HUES48 (cell line): ENCODE results near the gene CDK8.
"Not testable (repeated sequence)": the region's sequence is repeated elsewhere in the genome, so short reads cannot be mapped to it uniquely, and the experiment has no call there.

Experiments used
- H3K27ac ChIP-seq: one replicate; pipeline ENCODE4 v1.7.0; 2013; ENCODE audit warnings: low read depth, low read length, inconsistent platforms
- H3K27me3 ChIP-seq: 2 replicates; pipeline ENCODE4 v1.6.1; 2013; ENCODE audit warnings: mild to moderate bottlenecking, low read length; ENCODE audit not compliant: control insufficient read depth, insufficient read depth
- H3K36me3 ChIP-seq: 2 replicates; pipeline ENCODE4 v1.6.1; 2013; ENCODE audit warnings: low read length; ENCODE audit not compliant: control insufficient read depth, insufficient read depth
- H3K4me1 ChIP-seq: 2 replicates; pipeline ENCODE4 v1.6.1; 2013; ENCODE audit warnings: mild to moderate bottlenecking, low read length; ENCODE audit not compliant: control insufficient read depth, insufficient read depth
- H3K4me3 ChIP-seq: 2 replicates; pipeline ENCODE4 v1.5.1; 2013; ENCODE audit warnings: mild to moderate bottlenecking, low read depth, low read length
- H3K9ac ChIP-seq: 2 replicates; pipeline ENCODE4 v1.6.1; 2013; ENCODE audit warnings: mild to moderate bottlenecking, low read depth, low read length, moderate library complexity
- H3K9me3 ChIP-seq: 2 replicates; pipeline ENCODE4 v1.6.1; 2013; ENCODE audit warnings: low read length; ENCODE audit not compliant: control insufficient read depth, insufficient read depth

CDK8 gene

GRCh38 chr13:26310470-26310869 is 56.5 kb downstream of the CDK8 start:
- Histone ChIP-seq H3K4me1 (no peaks in the 10 kb centered on the region), H3K4me3 (no peak overlapping the region), H3K27ac (no peak overlapping the region), H3K27me3 (no peaks in the 10 kb centered on the region), H3K9ac (no peak overlapping the region), H3K9me3 (no peaks in the 10 kb centered on the region), H3K36me3 (no peaks in the 10 kb centered on the region)

GRCh38 chr13:26312019-26312418 is 58.1 kb downstream of the CDK8 start:
- not testable (repeated sequence) for H3K36me3 ChIP-seq, H3K9me3 ChIP-seq, H3K4me3 ChIP-seq, H3K9ac ChIP-seq, H3K27ac ChIP-seq, H3K4me1 ChIP-seq, H3K27me3 ChIP-seq

GRCh38 chr13:26316095-26316494 is 62.2 kb downstream of the CDK8 start:
- H3K36me3 ChIP-seq, H3K9me3 ChIP-seq, H3K9ac ChIP-seq, H3K4me1 ChIP-seq, H3K27me3 ChIP-seq, H3K4me3 ChIP-seq, H3K27ac ChIP-seq: not testable (repeated sequence)

- H3K27me3 ChIP-seq = no peaks in the 10 kb centered on the region
- H3K4me1 ChIP-seq = peaks cover 9% of the 10 kb centered on the region; the same call in 1 of the 2 replicates
- H3K36me3 ChIP-seq = no peaks in the 10 kb centered on the region
- H3K9me3 ChIP-seq = no peaks in the 10 kb centered on the region
- no peak overlapping the region for H3K27ac ChIP-seq
- H3K9ac ChIP-seq = no peak overlapping the region
- no peak overlapping the region for H3K4me3 ChIP-seq
Measured at GRCh38 chr13:26320766-26321165, 66.8 kb downstream of the CDK8 start.

- no peak overlapping the region for H3K4me3 ChIP-seq
- no peak overlapping the region for H3K27ac ChIP-seq
Measured at GRCh38 chr13:26323127-26323526, 69.2 kb downstream of the CDK8 start.

GRCh38 chr13:26323764-26324163 is 69.8 kb downstream of the CDK8 start:
- Histone ChIP-seq H3K27me3 (no peaks in the 10 kb centered on the region), H3K9me3 (no peaks in the 10 kb centered on the region), H3K4me1 (peaks cover 9% of the 10 kb centered on the region; the same call in 1 of the 2 replicates), H3K27ac (no peak overlapping the region), H3K4me3 (no peak overlapping the region), H3K9ac (no peak overlapping the region), H3K36me3 (no peaks in the 10 kb centered on the region)

More at GRCh38 chr13:26323127-26323526, 69.2 kb downstream of the CDK8 start:
- H3K27me3 ChIP-seq = no peaks in the 10 kb centered on the region
- H3K9me3 ChIP-seq = no peaks in the 10 kb centered on the region
- no peak overlapping the region for H3K9ac ChIP-seq
- H3K36me3 ChIP-seq = no peaks in the 10 kb centered on the region
- peaks cover 9% of the 10 kb centered on the region; the same call in 1 of the 2 replicates for H3K4me1 ChIP-seq

GRCh38 chr13:26324294-26324693 is 70.4 kb downstream of the CDK8 start:
- H3K4me1 ChIP-seq = peaks cover 9% of the 10 kb centered on the region; the same call in 1 of the 2 replicates

GRCh38 chr13:26324867-26325266 is 70.9 kb downstream of the CDK8 start:
- Histone ChIP-seq H3K9ac (no peak overlapping the region), H3K36me3 (no peaks in the 10 kb centered on the region), H3K9me3 (no peaks in the 10 kb centered on the region), H3K4me3 (no peak overlapping the region), H3K4me1 (peaks cover 9% of the 10 kb centered on the region; the same call in 1 of the 2 replicates), H3K27me3 (no peaks in the 10 kb centered on the region), H3K27ac (no peak overlapping the region)

More at GRCh38 chr13:26324294-26324693, 70.4 kb downstream of the CDK8 start:
- H3K9ac ChIP-seq = no peak overlapping the region
- no peaks in the 10 kb centered on the region for H3K36me3 ChIP-seq
- no peaks in the 10 kb centered on the region for H3K27me3 ChIP-seq
- no peak overlapping the region for H3K4me3 ChIP-seq
- H3K9me3 ChIP-seq = no peaks in the 10 kb centered on the region
- H3K27ac ChIP-seq = no peak overlapping the region

- H3K9ac ChIP-seq = no peak overlapping the region
- peaks cover 10% of the 10 kb centered on the region for H3K4me1 ChIP-seq
- H3K4me3 ChIP-seq = no peak overlapping the region
- H3K36me3 ChIP-seq = no peaks in the 10 kb centered on the region
- no peak overlapping the region for H3K27ac ChIP-seq
- no peaks in the 10 kb centered on the region for H3K9me3 ChIP-seq
- H3K27me3 ChIP-seq = no peaks in the 10 kb centered on the region
Measured at GRCh38 chr13:26325876-26326275, 71.9 kb downstream of the CDK8 start.

GRCh38 chr13:26326562-26326961 is 72.6 kb downstream of the CDK8 start:
- no peaks in the 10 kb centered on the region for H3K9me3 ChIP-seq

GRCh38 chr13:26327940-26328725 is 74.2 kb downstream of the CDK8 start:
- Histone ChIP-seq H3K4me3 (no peak overlapping the region), H3K9ac (no peak overlapping the region), H3K27me3 (no peaks in the 10 kb centered on the region), H3K27ac (no peak overlapping the region), H3K4me1 (peaks cover 7% of the 10 kb centered on the region), H3K36me3 (no peaks in the 10 kb centered on the region), H3K9me3 (no peaks in the 10 kb centered on the region)

More at GRCh38 chr13:26326562-26326961, 72.6 kb downstream of the CDK8 start:
- Histone ChIP-seq H3K27me3 (no peaks in the 10 kb centered on the region), H3K27ac (no peak overlapping the region), H3K36me3 (no peaks in the 10 kb centered on the region), H3K4me1 (peaks cover 13% of the 10 kb centered on the region), H3K9ac (no peak overlapping the region), H3K4me3 (no peak overlapping the region)
